HG03575 (cell line): ENCODE results near the gene NAA38.

Experiments used
- ATAC-seq: cut with Tn5 transposase; IDR thresholded peaks from one replicate; pipeline ENCODE4 v1.9.1; 2021; ENCODE audit not compliant: unreplicated experiment, insufficient number of reproducible peaks, low FRiP score; ENCODE audit errors: extremely low read depth

Gene NAA38

DNA sequence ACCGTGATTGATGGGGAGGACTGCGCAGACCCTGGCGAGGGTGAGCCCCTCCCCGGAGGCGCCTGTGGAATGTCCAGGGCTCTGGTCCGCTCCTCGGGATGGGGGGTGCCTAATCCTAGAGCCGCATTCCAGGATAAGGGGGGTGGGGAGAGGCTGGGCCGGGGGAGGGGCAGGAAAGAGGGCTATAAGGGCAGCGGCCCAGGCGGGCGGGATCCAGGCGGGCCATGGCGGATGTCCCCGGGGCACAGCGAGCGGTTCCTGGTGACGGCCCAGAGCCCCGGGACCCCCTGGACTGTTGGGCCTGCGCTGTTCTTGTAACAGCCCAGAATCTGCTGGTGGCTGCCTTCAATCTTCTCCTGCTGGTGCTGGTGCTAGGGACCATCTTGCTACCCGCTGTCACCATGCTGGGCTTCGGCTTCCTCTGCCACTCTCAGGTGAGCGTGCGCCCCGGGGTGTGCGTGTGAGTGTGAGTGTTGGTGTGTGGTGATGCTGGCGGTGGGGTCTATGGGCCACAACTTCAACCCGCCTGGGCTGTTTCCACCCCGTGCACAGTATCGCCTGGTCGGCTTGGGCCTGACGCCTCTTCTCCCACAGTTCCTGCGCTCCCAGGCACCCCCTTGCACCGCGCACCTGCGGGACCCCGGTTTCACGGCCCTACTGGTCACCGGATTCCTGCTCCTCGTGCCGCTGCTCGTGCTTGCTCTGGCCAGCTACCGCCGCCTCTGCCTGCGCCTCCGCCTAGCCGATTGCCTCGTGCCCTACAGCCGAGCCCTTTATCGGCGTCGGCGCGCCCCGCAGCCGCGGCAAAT is 2.3 kb downstream of the NAA38 start, which contains the start of gene TMEM88:
Gene TMEM88, plus strand, starts transcription at position 216 of the 809 bp plus-strand sequence. Its CDS starts 9 bp downstream, at position 225.
- no peak for ATAC-seq

DNA sequence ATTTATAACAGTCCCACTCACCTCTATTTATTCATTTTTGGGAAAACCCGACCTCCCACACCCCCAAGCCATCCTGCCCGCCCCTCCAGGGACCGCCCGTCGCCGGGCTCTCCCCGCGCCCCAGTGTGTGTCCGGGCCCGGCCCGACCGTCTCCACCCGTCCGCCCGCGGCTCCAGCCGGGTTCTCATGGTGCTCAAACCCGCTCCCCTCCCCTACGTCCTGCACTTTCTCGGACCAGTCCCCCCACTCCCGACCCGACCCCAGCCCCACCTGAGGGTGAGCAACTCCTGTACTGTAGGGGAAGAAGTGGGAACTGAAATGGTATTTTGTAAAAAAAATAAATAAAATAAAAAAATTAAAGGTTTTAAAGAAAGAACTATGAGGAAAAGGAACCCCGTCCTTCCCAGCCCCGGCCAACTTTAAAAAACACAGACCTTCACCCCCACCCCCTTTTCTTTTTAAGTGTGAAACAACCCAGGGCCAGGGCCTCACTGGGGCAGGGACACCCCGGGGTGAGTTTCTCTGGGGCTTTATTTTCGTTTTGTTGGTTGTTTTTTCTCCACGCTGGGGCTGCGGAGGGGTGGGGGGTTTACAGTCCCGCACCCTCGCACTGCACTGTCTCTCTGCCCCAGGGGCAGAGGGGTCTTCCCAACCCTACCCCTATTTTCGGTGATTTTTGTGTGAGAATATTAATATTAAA is 3.1 kb downstream of the NAA38 start:
- ATAC-seq, result no peak

- no peak for ATAC-seq
Measured at GRCh38 chr17:7853691-7854038, 3.7 kb downstream of the NAA38 start.

GRCh38 chr17:7852919-7853690 is 4.3 kb downstream of the NAA38 start:
- no peak for ATAC-seq

DNA sequence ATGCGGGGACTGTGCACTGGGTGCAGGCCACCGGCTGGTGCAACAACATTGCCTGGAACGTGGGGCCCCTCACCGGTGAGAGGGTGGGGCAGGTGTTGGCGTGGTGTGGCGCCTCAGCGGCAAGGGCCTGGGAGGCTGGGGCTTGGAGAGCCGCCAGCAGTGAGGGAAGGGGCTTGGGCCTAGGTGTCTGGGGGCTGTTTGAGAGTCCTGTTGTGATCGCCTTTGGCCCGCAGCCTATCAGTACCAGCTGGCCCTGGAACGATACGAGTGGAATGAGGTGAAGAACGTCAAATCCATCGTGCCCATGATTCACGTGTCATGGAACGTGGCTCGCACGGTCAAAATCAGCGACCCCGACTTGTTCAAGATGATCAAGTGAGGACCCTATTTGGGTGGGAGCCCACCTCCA is 5.1 kb downstream of the NAA38 start:
- no peak for ATAC-seq

GRCh38 chr17:7851438-7852261 is 5.7 kb downstream of the NAA38 start:
- ATAC-seq, result peak; percentile 47

GRCh38 chr17:7850701-7851437 is 6.5 kb downstream of the NAA38 start:
- ATAC-seq, result no peak

- no peak for ATAC-seq
Measured at GRCh38 chr17:7849751-7850504, 7.4 kb downstream of the NAA38 start.

DNA sequence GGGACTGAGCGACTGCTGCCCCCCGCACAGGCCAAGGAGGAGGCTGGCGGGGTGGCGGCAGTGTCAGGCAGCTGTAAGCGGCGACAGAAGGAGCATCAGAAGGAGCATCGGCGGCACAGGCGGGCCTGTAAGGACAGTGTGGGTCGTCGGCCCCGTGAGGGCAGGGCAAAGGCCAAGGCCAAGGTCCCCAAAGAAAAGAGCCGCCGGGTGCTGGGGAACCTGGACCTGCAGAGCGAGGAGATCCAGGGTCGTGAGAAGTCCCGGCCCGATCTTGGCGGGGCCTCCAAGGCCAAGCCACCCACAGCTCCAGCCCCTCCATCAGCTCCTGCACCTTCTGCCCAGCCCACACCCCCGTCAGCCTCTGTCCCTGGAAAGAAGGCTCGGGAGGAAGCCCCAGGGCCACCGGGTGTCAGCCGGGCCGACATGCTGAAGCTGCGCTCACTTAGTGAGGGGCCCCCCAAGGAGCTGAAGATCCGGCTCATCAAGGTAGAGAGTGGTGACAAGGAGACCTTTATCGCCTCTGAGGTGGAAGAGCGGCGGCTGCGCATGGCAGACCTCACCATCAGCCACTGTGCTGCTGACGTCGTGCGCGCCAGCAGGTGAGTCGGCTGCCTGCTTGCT is 8.1 kb downstream of the NAA38 start:
- no peak for ATAC-seq

DNA sequence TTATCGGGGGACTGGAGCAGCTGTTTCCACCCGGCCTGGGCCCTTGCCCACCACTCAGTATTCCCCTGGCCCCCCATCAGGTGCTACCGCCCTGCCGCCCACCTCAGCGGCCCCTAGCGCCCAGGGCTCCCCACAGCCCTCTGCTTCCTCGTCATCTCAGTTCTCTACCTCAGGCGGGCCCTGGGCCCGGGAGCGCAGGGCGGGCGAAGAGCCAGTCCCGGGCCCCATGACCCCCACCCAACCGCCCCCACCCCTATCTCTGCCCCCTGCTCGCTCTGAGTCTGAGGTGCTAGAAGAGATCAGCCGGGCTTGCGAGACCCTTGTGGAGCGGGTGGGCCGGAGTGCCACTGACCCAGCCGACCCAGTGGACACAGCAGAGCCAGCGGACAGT is 8.6 kb downstream of the NAA38 start:
- no peak for ATAC-seq

DNA sequence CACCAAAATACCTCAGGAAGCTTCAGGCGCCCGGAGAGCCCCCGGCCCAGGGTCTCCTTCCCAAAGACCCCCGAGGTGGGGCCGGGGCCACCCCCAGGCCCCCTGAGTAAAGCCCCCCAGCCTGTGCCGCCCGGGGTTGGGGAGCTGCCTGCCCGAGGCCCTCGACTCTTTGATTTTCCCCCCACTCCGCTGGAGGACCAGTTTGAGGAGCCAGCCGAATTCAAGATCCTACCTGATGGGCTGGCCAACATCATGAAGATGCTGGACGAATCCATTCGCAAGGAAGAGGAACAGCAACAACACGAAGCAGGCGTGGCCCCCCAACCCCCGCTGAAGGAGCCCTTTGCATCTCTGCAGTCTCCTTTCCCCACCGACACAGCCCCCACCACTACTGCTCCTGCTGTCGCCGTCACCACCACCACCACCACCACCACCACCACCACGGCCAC is 9.2 kb downstream of the NAA38 start:
- no peak for ATAC-seq

GRCh38 chr17:7846765-7847661 is 10.3 kb downstream of the NAA38 start:
- ATAC-seq, result no peak

GRCh38 chr17:7846063-7846735 is 11.2 kb downstream of the NAA38 start:
- no peak for ATAC-seq

GRCh38 chr17:7845359-7846062 is 11.8 kb downstream of the NAA38 start:
- no peak for ATAC-seq
